IPS DF 19.7 (cell line): ENCODE results near the gene TPSB2.
"Not testable (repeated sequence)": the region's sequence is repeated elsewhere in the genome, so short reads cannot be mapped to it uniquely, and the experiment has no call there.

Source experiments
- DNase-seq: peaks from one replicate; pipeline ENCODE4 v3.0.0-alpha.2; 2013; ENCODE audit warnings: low read depth, low spot score

The TPSB2 gene

DNA sequence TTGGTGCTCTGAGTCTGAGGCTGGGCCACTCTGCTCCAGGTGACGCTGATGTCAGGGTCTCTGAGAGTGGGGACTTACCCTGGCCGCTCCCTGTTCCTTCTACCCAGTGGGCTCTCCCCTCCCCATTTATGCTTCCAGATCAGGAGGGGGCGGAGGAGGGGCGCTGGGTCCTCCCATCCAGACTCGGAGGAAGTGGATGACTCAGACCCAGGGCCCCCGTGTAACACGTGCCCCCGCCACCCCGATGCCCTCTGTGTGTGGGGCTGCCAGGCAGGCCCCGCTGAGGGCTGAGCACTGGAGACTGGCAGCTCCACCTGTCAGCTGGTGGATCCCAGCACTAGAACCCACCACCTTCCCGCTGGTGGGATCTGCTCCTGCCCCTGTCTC lies at the start of gene TPSB2:
TSS of gene TPSB2 (minus strand) at position 101 of the 387 bp plus-strand sequence. CDS start 233 bp downstream, outside the sequence.
- DNase-seq: not testable (repeated sequence)

DNA sequence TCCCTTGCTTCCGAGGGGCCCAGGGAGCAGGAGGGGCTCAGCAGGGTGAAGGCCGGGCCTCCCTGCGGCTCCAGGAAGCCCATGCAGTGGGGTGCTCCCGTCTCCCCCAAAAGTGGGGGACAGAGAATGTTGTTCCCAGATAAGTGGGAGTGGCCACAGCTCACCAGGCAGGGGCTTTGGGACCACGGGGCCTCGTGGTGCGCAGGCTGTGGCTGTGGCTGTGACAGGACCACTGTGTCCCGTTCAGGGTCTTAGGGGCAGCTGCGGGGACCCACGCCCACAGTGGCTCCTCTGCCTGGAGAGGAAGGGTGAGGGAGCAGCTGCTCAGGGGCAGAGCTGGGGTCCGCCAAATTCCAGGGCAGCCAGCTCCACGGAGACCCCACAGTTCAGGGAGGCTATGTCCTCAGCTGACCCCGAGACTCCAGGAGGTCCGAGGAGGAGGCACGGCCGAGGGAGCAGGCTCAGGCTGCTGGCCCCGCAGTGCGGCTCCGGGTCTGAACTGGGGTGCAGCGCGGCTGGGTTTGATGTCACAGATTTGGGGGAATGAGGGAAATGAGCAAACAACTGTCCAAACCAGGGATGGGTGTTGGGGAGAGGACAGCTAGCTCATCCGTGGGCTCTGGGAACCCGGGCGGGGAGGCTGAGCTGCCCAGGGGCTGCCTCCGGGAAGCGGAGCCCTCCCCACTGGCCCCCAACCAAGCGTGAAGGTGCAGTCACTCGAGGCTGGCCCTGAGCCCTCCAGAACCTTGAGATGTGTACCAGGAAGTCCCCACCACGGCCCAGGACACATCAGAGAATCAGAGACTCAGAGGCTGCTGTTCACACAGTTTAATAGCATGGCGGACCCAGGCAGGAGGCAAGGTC lies 49.3 kb upstream of the TPSB2 start:
- DNase-seq: no peak

DNA sequence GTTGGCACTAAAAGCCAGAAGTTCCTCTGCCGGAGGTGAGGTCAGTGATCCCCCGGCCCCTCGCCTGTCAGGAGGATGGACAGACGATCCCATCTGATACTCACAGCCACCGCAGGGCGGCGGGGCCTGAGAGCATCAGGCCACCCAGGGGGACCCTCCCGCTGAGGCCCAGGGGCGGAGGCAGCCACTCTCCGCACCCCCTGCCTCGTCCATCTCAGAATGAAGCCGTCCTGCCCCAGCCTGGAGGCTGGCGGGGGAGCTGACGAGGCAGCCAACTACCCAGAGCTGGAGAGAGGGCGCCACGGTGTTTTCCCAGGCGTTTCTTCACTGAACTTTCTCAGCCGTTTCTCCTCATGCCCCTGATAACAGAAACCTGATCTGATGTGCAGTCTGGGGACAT lies 48.5 kb upstream of the TPSB2 start:
- DNase-seq: no peak

DNA sequence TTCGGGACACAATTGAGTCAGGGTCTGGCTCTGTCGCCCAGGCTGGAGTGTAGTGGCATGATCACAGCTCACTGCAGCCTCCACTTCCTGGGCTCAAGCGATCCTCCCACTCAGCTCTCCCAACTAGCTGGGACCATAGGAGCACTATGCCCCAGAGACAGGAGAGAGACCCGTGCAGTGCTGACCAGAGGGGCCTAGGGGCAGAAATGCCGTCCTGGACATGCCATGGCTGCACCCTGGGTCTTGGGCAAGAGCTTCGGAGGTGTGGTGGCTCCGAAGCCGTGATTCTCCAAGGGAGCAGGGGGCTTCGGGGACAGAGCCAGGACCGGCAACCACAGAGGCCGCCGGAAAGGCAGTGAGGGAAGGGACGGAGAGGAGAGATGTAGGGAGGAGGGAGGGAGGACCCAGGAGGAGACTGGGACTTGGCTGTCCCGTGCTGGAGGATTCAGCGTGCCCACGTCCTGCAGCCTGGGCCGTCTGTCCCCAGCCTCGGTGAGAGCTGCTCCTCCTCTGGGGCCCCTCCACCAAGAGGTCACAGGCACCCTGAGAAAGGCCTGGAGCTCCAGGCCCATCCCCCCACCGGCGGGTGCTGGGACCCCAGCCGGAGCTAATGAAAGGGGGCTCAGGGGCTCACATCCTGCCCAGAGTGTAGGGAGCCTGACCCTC lies 47.8 kb upstream of the TPSB2 start:
- no peak for DNase-seq

DNA sequence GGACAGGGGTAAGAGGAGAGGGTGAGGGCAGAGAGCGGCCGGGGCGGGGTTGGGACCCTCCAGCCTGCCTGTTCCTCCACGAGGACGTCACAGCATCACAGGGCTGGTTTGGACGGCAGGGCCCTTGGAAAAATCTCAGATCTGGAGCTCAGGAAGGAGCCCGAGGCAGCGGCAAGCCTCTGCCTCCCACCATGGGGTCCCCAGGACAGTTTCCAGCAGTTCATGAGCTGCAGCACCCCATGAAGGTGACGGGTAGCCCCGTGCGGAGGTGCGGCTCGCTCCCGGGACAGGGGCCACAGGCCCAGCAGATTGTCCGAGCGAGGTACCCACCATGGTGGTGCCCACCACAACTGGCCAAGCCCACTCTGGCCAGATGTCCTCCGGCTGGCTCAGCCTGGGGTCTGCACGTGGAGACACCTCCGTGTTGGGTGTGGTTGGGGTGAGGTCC lies 47.2 kb upstream of the TPSB2 start:
- DNase-seq: no peak

DNA sequence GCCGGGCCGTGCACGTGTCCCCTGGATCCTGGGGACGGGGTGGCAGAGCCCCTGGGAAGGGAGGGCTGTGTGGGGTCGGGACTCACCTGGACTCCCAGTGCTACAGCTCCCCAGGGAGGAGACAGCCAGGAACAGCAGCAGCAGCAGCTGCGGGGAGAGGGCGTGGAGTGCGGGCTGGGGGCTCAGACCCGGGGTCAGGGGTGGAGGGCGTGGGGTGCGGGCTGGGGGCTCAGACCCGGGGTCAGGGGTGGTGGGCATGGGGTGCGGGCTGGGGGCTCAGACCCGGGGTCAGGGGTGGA lies 46.5 kb upstream of the TPSB2 start:
- DNase-seq: no peak

DNA sequence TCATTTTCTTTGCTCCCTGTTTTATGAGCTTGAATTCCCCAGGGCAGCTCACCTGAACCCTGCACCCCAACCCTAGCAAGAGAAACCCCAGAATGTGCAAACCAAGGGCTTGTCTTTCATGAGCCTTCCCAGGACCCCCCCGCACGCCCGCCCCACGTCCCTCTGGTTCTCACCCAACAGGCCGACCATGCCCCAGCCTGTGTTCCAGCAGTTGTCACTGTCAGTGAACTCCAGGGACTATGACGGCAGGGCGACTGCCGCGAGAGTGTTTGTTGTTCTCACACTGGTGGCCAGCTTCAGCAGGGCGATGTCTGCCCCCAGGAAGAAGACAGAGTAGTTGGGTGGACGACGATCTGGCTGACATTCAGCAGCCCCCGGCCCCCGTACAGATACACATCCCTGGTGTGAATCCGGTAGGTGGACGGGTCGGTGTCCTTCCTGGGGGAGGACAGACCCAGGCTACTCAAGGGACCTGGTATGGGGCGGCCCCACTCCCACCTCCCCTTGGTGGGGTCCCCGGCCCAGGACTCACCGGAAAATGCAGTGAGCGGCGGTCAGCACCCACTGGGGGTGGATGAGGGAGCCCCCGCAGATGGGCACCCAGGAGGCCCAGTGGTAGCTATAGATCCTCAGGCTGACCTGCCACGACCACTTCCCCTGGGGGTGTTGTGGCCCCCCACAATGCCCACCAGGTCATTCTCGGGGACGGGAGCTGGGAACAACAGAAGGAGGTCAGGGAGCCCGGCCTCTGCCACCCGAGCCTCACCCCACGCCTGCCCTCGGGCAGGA lies 46.0 kb upstream of the TPSB2 start:
- DNase-seq: no peak

DNA sequence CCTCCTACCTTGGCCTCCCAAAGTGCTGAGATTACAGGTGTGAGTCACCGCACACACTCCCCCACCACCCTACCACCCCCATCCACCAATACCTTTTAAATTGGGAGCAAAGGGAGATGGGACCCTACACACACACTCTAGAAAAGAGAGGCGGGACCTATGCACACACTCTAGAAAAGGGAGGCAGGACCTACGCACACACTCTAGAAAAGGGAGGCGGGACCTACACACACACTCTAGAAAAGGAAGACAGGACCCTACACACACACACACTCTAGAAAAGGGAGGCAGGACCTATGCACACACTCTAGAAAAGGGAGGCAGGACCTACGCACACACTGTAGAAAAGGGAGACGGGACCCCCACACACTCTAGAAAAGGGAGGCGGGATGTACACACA lies 44.8 kb upstream of the TPSB2 start:
- DNase-seq: no peak

DNA sequence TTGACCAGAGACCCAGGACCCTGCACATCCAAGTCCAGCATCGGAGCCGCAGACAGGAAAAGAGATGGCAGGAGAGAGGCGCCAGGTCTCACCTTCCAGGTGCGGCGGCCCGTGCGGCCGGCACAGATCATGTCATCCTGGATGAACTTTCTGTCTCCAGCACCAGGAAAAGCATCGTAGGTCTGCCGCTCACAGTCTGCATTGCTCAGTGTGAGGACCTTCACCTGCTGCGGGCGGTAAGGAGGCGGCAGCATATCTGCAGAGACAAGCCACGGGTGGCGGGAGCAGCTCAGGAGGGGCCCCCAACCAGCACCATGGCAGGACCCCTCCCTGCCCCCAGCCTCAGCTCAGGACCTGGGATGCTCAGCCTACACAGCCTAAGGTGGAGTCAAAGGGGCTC lies 43.8 kb upstream of the TPSB2 start:
- no peak for DNase-seq

DNA sequence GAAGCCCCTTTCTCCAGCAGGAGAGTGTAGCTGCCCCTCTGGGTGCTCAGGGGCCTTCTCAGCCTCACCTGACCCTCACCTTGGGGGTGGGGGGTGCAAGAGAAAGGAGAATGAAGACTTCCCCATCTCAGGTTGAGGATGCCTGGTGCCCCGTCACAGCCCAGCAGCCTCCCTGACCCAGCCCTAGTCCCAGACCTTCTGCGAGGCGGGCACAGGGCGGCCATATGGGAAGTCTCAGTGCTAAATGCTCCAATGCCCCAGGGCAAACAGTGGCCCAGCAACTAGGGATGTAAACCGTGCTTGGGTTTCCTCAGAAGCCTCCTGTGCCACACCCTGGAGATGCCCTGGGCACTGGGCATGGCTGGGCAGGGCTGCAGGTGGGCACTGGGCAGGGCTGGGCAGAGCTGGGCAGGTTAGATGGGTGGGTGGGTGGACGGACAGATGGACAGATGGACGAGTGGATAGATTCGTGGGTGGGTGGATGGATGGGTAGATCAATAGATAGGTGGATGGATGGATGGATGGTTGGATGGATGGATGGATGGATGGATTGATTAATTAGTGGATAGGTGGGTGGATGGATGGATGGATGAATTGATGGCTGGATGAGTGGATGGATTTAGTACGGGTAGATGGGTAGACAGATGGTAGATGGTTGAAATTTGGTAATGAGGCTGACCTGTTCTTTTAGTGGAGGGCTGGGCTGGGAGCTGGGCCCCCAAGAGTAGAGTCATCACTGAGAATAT lies 42.6 kb upstream of the TPSB2 start:
- DNase-seq: no peak

DNA sequence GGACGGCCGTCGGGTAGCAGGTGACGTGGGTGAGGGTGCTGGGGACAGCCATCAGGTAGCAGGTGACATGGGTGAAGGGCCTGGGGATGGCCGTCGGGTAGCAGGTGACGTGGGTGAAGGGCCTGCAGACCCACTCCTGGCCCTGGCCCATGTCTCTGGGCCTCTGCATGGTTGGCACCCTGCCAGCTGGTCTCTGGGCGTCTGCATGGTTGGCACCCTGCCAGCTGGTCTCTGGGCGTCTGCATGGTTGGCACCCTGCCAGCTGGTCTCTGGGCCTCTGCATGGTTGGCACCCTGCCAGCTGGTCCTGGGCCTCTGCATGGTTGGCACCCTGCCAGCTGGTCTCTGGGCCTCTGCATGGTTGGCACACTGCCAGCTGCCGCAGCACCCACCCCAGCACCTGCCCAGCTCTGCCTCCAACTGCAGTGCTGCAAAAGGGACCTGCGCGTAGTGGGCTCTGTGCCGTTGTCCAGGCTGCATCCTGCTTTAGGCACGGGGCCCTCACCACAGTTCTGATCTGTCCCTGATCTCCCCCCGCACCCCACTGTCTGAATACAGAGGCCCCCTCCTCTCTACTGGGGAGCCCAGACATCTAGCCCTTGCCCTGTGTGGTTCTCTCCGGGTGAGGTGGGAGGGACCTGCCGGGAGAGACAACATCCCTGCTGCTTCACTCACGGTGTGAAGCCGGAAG lies 41.9 kb upstream of the TPSB2 start:
- not testable (repeated sequence) for DNase-seq

DNA sequence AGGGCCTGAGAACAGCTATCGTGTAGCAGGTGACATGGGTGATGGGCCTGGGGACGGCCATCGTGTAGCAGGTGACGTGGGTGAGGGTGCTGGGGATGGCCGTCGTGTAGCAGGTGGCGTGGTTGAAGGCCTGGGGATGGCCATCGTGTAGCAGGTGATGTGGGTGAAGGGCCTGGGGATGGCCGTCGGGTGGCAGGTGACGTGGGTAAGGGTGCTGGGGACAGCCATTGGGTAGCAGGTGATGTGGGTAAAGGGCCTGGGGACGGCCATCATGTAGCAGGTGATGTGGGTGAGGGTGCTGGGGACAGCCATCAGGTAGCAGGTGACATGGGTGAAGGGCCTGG lies 41.4 kb upstream of the TPSB2 start:
- no peak for DNase-seq

DNA sequence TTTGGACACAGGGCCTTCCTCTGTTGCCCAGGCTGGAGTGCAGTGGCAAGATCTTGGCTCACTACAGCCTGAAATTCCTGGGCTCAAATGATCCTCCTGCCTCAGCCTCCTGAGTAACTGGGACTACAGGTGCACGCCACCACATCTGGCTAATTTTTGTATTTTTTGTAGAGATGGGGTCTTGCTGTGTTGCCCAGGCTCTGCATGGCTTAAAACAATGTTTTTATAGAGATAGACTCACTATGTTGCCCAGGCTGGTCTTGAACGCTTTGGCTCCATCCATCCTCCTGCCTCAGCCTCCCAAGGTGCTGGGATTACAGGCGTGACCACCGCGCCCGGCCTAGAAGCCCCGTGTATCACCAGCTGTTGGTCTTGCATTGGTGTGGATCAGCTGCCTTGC lies 39.4 kb upstream of the TPSB2 start:
- not testable (repeated sequence) for DNase-seq

DNA sequence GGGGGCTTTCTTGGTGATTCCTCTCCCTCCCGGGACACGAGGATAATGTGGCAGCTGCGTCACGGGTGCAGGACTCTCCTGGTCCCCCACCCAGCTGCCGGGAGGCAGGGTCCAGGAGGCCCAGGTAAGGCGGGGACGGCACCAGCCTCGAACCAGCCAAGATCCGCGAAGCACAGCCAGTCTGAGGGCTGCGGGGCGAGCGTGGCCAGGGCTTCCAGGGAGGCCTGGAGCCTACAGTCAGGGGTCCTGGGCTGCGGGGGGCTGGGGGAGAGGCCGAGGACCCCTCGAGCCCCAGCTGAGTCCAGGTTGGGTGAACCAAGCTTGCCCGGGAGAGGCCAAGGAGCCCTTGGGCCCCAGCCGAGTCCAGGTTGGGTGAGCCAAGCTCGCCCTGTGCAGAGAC lies 35.8 kb upstream of the TPSB2 start:
- DNase-seq: no peak

DNA sequence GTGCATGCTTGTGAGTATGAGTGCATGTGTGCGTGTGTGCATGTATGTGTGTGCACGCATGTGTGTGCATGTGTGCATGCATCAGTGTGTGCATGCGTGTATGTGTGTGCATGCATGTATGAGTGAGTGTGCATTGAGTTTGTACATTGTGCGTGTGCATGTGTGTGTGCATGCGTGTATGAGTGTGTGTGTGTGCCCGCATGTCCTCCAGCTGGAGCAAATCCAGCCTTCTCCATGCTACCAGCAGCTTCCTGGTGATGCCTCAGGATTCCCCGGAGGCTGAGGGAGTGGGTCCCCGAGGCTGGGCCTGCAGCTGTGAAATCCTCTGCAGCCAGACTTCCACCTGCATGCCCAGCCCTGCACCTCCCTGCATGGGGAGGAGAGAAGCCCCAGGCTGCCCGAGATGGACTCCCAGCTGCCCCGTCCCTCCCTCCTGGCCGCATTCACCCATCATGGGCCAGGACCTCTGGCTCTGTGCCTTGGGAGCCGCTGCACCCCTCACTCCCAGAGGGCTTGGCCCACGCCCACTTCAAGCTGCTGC lies 35.2 kb upstream of the TPSB2 start:
- DNase-seq: no peak

DNA sequence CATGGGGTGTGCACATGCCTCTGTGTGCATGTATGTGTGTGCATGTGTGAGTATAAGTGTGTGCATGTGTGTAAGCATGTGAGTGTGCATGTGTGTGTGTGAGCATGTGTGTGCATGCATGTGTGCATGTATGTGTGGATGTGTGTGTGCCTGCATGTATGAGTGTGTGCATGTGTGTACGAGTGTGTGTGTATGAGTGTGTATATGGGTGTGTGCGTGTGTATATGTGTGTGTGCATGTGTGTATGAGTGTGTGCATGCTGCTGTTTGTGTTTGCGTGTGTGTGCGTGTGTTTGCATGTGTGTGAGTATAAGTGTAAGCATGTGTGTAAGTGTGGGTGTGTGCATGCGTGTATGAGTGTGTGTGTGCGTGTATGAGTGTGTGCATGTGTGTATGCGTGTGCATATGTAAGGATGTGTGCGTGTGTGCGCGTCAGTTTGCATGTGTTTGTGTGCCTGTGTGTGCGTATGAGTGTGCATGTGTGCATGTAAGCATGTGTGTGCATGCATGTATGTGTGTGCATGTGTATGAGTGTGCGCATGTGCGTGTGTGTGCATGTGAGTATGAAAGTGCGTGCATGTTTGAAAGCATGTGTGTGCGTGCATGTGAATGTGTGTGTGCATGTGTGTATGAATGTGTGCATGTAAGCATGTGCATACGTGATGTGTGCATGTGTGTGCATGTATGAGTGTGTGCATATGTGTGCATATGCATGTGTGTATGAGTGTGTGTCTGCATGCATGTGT lies 34.5 kb upstream of the TPSB2 start:
- DNase-seq: no peak

DNA sequence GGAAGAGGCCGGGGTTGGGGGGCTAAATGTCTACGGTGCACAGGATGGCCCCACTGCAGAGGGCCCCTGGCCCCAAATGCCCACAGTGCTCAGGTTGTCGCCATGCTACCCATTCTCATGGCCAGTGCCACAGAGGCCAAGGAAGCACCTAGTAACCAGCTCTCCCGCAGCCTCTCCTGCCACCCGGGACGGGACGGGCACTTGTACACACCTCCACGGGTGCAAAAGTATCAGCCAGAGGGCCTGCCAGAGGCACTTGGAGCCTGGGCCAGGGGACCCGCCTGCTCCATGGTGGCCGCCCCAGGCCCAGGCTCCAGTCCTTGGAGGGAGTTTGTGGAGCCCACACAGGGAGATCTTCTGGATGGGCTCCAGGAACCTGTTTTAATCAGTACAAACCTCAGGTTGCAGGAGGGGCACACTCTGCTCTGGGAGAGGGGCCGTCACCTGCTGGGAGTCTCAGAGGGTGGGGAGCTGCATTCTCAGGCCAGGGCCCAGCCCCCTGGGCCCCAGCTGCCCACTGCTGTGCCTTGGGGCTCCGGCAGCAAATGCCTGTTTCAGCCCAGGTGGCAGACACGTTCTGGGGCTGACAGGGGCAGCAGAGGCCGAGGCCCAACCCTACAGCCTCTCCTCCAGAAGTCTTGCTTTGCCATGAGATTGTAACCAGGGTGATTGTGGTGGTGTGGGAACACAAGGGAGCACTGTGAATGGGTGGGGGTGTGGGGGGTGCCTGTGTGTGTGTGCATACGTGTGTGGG lies 33.8 kb upstream of the TPSB2 start:
- no peak for DNase-seq

DNA sequence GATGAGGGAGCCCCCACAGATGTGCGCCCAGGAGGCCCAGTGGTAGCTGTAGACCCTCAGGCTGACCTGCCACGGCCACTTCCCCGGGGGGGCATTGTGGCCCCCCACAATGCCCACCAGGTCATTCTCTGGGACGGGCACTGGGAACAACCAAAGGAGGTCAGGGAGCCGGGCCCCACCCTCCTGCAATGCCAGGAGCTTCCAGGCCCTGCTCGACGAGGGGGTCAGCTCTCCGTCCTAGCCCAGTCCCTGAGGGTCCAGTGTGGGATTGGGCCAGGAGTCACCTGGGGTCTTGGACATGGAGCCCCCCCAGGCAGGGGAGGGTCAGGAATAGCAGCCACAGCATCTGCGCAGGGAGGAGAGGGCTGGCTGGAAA lies 32.9 kb upstream of the TPSB2 start:
- DNase-seq: no peak

DNA sequence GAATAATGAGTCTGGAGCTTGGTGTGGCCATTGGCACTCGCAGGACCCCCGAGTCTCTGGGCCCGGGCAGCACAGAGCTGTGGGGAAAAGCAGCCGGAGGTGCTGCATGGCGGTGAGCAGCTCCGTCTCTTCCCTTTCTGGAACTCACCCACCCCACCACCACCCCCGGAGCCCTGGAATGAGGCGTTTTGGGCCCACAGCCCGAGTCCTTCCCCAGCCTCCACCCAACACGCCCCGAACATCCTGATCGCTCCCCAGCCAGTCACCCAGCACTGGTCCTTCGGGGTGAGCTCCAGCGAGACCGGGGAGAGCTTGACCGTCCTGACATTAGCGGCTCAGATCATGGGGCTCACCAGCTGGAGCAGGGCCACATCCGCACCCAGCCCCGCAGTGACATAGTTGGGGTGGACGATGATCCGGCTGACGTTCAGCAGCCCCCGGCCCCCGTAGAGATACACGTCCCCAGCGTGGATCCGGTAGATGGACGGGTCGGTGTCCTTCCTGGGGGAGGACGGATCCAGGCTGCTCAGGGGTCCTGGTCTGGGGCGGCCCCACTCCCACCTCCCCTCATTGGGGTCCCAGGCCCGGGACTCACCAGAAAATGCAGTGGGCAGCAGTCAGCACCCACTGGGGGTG lies 32.3 kb upstream of the TPSB2 start:
- no peak for DNase-seq
